GM18870 (cell line): ENCODE data around the gene GPX6.
A peak's percentile ranks its signal among the peaks of the same experiment; 100 is the strongest.
"Not testable (repeated sequence)": the region's sequence is repeated elsewhere in the genome, so short reads cannot be mapped to it uniquely, and the experiment has no call there.

ENCODE experiments used
- ATAC-seq: cut with Tn5 transposase; IDR thresholded peaks from one replicate; pipeline ENCODE4 v1.9.1; 2021; ENCODE audit warnings: moderate library complexity; ENCODE audit not compliant: unreplicated experiment

GPX6 gene, protein sequence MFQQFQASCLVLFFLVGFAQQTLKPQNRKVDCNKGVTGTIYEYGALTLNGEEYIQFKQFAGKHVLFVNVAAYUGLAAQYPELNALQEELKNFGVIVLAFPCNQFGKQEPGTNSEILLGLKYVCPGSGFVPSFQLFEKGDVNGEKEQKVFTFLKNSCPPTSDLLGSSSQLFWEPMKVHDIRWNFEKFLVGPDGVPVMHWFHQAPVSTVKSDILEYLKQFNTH

DNA sequence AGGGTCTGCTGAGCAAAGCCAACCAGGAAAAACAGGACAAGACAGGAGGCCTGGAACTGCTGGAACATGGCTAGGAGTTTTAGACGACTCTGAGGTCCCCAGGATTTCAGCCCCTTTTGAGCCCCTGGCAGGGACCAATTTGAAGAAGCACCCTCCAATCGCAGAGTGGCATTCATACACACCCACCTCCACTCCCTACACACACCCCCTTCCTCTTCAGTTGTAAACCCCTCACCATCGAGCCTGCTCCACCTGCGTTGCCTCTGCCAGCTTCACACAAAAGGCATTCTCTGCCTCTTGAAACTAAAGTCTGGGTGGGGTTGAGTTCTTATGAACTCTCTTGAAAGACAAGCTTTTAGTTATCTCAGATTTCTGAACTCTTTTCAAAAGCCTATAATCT, at the start of gene GPX6:
TSS of gene GPX6 (minus strand) at position 118 of the 400 bp plus-strand sequence. CDS start at position 68, 50 bp downstream.
- no peak for ATAC-seq

DNA sequence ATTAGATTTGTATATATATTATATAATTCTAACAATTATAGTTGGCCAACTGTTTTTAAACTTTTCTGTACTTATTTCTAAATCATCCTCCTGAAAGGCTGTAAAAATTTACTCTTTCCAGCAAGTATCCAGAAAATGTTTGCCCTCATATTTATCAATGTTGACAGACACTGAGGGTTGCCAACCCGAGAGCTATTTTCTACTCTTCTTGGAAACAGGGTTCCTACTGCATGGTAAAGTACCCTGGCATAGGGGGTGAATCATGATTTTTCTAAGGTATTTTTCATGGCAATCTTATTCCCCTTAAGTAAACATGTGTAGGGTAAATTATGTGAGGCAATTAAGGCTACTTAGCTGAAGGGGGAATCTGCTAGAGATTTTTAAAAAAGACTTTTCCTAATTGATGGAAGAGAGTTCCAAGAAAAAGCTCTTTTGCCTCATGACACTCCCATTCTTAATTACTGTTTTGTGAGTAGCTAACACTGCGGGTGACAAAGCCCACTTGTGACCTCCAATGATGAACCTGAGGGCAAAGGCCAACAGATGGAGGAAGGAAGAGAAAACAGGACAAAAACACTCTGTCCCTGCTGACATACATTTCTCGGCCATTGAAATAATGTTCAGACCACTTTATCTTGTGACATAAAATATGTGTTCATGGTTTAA, 48.0 kb upstream of the GPX6 start:
- ATAC-seq = no peak

DNA sequence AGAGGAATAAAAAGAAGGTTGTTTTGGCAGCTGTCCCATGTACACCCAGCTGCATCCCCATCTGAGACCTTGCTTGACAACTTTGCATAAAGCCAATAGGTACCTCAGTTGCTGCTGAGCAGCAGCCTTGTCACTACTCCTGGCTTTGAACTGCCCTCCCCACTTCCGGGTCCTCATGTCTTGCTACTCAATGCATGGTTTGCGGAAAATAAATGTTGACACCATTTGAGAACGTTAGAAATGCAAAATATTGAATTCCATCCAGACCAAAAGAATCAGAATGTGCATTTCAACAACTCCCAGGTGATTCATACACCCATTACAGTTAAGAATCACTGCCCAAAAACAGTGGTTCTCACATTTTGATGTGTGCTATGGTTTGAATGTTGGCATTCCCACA, 43.0 kb upstream of the GPX6 start:
- ATAC-seq = no peak

DNA sequence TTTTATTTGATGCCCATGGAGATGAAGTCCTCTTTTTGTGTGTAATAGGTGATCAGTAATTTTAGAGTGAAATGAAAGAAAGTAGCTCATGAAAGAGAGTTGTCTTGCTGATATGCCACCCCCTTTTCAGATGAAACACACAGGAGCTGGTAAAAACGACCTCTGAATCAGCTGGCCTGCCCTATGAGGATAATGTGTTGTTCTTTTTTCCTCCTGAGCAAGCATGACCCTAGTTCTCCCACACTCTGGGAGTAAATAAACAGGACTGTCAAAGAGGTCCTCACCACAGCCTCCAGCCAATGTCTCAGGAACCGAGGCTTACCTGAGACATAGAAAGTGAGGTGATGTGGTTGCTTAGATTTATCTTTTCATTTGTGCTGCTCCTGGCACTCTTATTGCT, 39.5 kb upstream of the GPX6 start:
- no peak for ATAC-seq

DNA sequence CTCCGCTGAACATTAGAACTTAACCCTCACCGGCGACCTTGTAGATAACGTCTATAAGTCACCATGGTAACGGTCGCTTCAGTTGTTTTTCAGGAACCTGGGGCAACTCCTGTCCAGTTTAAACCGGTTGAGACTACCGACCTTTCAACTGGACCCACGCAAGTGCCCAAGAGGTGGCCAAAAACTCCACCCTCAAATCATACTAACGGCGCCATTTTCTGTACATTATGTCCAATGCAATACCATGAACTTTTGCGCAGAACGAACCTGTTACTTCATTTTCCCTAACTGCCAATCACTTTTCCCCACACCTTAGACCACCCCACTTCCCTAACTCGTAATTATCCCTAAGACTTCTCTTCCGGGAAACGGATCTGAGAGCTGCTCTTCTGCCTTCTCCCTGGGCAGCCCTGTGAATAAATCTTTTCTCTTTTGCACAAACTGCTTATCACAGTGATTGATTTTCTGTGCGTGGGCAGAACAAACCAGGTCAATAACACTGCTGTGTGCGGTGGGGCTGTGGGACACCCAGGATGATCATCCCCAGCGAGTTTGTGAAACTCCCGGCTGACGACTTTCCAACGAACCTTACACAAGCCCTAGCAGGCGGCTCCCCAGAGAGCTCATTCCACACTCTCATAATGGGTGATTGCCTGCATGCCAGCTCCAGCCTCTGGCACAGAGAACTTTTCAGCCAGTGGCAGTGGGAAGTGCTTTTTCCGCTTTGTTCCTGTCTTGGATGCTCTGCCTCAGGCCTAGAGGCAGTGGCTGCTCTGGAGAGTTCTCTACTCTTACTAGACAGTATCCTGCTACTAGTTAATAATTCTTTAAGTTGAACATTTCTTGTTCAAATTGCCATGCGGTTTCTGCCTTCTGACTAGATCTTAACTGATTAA, 38.6 kb upstream of the GPX6 start:
- ATAC-seq = no peak

DNA sequence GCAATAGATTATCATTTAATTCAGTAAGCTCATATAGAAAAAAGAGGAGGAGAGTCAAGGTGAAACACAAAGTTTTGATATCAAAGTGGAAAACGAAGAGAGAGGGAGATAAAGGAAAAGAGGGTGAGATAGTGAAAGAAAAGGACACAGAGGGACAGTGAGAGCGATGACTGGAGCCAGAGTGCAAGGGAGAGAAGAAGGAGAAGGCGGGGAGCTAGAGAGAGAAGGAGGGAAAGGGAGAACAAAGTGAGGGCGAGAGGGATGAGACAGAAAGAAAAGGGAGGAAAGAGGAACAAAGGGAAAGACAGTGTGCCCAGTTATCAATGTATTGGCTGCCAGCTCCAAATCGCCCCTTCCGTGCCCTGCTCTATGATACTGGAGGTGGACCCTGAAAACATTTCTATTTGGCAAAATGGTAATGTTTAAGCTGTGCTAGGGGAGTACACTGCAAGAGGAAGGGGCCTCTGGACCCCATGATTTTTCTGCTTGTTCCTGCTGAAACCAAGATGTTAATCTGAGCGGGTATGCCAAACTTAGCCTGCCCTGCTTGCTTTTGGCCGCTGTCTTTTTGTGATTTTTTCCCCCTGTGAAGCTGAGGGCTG, 37.9 kb upstream of the GPX6 start:
- ATAC-seq = no peak

DNA sequence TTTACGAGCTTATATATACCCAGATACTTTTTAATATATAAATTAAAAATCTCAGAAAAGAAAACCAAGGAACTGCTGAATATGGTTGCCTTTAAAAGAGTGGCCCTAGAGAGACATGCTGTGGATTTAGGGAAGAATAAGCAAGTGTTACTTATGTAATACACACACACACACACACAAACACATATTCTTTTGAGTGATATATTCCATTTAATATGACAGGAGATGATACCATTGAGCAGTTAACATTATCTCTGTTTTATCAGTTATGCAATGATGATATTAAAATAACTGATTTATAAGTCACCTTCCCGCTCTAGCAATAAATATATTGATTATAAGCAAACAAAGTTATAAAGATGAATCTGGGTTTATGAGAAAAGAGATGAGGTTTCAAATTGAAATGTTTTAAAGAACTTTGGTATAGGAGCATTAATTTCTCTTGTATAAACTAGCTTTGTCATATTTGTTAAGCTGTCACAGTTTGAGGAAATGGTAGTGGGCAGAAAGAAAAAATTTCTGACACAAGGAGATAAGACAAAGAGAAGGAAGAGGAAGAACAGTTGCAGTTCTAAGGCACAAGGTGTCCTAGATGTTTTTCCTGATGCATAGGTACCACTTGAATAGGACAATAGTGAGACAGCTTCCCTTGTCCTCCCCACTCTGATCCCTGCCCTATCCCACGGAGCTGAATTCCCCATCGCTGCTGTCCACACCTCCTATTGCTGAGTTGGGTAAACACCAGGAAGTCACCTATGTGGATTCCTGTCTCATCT, 36.5 kb upstream of the GPX6 start:
- no peak for ATAC-seq

DNA sequence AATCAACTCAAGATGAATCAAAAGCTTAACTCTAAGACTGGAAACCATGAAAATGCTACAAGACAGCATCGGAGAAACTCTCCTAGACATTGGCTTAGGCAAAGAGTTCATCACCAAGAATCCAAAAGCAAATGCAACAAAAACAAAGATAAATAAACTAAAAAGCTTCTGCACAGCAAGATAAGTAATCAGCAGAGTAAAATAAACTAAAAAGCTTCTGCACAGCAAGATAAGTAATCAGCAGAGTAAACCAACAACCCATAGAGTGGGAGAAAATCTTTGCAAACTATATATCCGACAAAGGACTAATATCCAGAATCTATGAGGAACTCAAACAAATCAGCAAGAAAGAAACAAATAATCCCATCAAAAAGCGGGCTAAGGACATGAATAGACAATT, 31.4 kb upstream of the GPX6 start:
- ATAC-seq = not testable (repeated sequence)

DNA sequence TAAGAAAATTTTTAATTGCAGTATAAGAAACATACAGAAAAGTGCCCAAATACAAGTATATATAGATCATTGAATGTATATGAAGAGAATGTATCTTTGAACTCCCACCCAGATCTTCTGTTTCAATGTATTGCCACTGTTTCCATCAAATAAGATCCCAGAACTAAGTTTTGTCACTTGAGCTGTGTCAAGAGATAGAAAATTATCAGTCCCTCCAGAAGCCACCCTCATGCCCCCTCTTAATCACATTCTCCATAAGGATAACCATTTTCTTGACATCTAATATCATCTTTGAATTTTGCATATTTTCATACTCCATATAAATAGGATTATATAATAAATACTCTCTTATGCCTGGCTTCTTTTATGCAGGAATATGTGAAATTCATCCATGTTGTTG, 30.4 kb upstream of the GPX6 start:
- no peak for ATAC-seq

DNA sequence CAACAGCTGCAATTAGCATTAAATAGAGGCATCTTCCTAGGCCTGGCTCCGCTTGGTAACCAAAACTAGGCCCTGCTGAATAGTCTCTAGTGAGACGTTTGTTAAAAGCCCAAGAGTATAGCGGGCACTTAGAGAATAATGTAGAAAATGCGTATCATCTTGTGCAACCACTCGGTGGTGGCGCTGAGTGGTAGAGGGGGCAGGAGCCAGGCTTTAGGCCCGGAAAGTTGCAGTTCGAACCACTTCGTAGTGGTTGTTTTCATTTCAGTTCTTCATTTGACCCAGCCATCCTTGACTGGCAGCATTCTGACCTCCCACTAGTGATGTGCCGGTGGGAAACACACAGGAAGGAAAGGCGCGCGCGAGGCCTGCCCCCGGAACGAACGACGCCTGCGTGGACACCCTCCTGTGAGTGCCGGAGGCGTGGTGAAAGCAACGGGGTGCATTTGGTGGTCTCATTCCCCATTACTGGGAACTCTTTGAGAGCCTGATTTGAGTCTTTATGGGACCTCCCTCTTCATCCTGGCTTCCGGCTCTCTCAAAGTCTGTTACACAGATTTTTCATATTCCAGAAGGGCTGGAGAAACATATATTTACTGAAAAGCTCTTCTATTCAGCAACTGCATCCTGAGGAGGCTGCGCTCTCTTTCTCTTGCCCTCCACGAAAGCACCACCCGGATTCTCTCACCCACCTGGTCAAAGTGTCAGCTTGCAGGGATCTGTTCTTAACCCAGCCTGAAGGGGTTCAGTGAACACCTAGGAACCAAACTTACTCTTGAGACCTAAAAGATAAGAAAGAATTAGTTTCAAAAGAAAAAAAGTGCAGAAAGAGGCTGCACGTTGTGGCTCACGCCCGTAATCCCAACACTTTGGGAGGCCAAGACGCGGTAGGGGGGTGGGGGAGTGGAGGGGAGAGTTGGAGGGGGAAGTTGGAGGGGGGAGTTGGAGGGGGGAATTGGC, 28.3 kb upstream of the GPX6 start:
- no peak for ATAC-seq

DNA sequence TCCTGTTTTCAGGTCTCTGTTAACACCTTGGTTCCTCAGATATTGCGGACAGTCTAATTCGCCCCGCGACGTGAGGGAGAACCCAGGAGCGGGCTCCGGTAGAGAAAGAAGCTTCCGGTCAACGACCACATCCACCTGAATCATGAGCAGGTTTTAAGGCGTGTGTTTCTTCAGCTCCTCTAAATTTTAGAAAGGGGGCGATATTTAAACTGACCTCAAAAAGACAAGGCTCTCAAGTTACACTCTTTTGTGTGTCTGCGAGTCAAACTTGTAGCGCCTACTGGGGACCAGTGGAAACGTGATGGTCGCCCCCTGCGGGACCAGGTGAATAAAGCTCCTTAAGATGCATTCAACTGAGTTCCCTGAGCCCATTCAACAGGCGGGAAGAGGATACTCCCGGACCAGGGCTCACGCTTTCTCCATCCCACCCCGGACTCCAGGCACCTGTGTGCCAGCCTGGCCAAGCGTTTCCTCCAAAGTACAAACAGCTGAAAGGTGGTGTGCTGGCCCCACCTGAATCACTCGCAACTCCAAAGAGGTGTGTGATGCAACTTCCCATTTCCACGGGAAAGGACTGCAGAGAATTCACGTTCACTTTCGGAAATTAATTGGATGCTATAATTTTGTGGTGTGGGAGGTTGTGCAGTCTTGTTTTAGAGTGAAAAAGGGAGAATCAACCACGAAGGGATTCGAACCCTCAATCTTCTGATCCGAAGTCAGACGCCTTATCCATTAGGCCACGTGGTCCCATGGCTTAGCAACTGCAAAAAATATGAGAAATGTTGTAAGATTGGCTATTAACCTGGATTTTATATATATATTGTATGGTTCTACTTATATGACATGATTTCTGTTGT, 27.1 kb upstream of the GPX6 start:
- peak; percentile 42 for ATAC-seq

DNA sequence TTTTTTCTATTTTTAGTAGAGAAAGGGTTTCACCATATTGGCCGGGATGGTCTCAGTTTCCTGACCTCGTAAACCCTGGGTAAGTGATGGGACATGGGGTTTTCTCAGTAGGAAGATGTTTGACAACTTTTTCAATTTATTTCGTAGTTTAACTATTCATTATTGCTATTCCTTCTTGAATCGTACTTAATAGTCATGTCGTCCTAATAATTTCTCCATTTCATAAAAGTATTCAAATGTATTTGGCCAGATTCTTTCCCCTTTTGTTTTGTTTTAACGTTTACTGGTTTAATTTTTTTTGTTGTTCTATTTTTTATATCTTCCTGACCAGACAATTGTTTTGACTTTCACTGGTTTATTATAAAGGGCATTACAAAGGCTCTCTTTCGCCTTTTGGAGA, 26.4 kb upstream of the GPX6 start:
- no peak for ATAC-seq

DNA sequence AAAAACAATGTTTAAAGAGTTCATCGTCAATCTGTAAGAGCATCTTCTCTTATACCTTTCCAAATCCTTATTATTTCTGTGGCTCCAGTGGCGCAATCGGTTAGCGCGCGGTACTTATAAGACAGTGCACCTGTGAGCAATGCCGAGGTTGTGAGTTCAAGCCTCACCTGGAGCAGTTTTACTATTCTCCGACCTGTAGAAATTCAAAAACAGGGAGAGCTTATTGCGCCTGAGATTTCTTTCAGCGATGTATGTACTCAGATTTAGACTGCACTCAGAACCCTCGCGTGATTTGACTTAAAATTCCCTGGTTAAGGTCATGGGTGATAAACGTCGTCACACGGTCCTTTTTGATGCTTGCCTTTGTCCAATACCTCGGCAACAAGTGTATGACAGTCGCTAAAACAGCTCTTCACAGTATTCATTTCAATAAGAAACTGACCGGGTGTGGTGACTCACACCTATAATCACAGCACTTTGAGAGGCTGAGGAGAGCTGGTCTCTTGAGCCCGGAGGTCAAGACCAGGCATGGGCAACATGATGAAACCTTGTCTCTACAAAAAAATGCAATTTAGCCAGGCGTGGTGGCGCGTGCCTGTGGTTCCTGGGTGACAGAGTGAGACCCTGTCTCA, 22.0 kb upstream of the GPX6 start:
- ATAC-seq = no peak

DNA sequence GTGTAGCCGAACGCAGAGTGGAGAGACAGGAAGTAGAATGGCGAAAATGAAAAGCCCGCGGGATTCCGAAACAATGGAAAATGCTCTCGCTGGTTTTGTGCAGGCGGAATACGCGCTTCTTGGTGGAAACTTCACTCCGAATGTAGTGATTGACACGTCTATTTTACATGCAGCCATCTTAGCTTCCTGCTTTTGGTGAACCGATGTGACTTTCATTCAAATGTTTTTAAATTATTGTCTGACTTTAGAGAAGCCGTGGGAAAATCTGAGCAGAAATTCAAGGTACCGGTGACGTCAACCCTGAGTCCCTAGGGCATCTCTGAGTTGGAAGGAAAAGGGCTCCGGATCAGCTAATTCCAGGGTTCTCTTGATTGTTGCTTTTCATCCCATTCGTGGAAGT, 21.5 kb upstream of the GPX6 start:
- no peak for ATAC-seq

DNA sequence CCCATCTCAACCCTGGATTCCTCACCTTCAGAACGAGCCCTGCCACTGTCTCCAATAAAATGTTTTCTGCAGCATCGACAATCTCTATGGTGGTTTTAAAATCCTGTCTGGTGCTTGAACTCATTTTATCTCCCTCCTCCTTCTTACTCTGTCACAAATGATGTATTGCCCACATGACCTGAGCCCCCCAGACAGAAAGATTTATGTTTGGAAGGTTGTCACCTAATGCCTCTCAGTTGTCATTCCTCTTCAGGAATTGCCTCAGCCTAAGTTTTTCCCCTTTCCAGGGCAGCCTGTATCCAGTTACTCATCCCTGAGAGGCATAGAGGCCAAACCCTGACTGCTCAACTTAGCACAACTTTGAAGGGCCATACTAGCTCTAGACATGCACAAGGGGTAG, 19.3 kb upstream of the GPX6 start:
- ATAC-seq = no peak

DNA sequence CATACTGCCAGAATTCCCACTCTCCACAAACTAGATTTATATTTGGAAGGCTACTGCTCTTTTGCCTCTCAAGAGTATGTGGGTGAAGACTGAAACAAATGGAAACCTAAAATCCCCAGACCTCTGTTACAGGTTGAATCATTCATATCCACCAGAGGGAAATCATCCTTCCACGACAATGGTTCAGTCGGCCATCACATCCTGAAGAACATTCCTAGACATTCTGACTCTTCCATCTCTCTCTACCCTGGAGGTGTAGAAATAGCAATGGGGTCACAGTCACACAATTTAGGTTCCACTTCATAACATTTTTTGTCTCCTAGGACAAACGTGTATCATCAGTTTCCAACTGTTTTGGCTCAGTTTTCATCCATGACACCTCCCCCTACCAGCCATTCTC, 18.7 kb upstream of the GPX6 start:
- no peak for ATAC-seq

DNA sequence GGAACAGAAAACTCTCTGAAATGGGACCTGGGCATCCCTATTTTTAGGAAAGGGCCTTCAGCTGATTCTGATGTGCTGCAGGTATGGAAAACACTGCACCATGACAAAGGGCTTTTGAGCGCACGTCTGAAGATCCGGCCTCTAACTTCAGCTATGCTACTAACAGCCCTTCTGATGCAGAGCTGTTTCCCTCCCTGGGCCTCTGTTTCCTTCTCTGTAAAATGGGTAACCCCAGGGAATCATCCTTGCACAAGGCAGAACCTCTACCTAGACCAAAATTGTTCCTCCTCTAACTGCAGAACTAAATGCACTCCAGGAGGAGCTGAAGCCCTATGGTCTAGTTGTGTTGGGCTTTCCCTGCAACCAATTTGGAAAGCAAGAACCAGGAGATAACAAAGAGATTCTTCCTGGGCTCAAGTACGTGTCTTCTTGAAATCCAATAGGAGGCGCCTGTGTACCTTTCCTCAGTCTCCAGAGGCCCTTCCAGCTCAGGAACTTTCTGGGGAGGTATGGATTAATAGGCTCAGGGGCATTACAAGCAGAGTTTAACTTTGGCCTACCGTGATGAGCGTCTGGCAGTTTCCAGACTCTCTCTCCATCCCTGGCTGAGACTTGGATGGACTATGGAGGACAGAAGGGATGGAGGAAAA, 16.0 kb upstream of the GPX6 start:
- ATAC-seq = no peak

DNA sequence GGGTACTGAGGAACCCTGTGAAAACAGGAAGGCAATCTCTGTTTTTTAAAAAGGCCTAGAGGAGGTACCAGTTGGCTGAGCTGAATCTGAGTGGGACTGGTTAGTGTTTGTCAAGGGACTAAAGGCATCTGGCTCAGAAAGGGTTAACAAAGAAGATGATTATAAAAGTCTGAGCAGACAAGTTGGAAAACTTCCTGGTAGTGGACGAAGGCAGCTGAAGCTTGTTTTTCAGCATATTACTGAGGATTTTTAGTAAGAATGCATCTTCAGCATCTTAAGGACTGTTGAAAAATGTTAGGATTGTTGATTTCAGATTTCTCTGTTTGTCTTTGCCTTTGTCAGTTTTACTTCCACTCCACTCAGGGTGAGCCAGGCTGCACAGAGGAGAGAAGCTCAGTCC, 15.2 kb upstream of the GPX6 start:
- no peak for ATAC-seq
